ENCODE data around the gene TANGO6. TPM values are rescaled to one million over a fixed set of nuclear protein-coding genes. Genes with fewer than 3 reads are reported as not detected.
"Not testable (repeated sequence)": the region's sequence is repeated elsewhere in the genome, so short reads cannot be mapped to it uniquely, and the experiment has no call there.

Gene TANGO6
- total and polyA plus RNA-seq, 3 experiments from 2014 or later, result 19.5 to 30.3 (median 28.9) TPM

DNA sequence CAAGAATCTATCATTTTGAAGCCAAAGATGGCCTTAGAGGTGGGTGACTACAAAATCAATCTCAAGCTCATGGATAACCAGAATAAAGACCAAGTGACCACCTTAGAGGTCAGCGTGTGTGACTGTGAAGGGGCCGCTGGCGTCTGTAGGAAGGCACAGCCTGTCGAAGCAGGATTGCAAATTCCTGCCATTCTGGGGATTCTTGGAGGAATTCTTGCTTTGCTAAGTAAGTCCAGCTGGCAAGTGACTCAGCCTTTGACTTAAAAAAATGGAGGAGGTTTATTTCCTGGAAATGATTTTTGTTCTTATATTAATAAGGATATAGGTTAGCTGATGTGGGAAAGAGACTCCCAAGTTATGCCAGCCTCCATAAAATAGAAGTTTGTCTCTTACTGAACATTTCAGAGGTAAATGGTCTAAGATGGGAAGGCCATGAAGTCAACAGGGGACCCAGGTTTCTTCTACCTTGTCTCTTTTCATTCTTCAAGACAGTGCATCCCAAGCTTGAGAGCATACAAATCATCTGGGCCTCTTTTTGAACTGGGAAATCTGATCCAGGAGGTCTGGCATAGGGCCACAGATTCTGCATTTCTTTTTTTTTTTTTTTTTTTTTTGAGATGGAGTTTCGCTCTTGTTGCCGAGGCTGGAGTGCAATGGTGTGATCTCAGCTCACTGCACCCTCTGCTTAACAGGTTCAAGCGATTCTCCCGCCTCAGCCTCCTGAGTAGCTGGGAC lies 19.8 kb upstream of the TANGO6 start:
- no peak for DNase-seq
- ChIA-PET CTCF (interaction anchor here (0.6 kb wide), 1 partner anchor 313 kb away, joined by 3 read pairs; no protein-coding TSS in a partner anchor), POLR2A (no interaction called here)
- no peaks in the 10 kb centered on the region for H3K36me3 Mint-ChIP-seq
- no peaks in the 10 kb centered on the region for H3K9me3 Mint-ChIP-seq
- Histone ChIP-seq H3K9me3 (ENCODE audit: low read length) (no peaks in the 10 kb centered on the region), H3K27me3 (ENCODE audit: insufficient read depth, low read length, poor library complexity, severe bottlenecking) (no peaks in the 10 kb centered on the region), H3K36me3 (ENCODE audit: insufficient read depth, low read length) (no peaks in the 10 kb centered on the region), H3K4me3 (ENCODE audit: low read length) (no peak overlapping the region), H3K4me1 (ENCODE audit: insufficient read depth, low read length) (no peaks in the 10 kb centered on the region), H3K27ac (ENCODE audit: low read depth, low read length) (no peak overlapping the region)
- H3K27ac Mint-ChIP-seq, result no peak overlapping the region
- peaks cover 0 to 4% of the 10 kb centered on the region in 2 donors for H3K27me3 Mint-ChIP-seq
- no peaks in the 10 kb centered on the region for H3K4me1 Mint-ChIP-seq
- H3K4me3 Mint-ChIP-seq, result no peak overlapping the region

DNA sequence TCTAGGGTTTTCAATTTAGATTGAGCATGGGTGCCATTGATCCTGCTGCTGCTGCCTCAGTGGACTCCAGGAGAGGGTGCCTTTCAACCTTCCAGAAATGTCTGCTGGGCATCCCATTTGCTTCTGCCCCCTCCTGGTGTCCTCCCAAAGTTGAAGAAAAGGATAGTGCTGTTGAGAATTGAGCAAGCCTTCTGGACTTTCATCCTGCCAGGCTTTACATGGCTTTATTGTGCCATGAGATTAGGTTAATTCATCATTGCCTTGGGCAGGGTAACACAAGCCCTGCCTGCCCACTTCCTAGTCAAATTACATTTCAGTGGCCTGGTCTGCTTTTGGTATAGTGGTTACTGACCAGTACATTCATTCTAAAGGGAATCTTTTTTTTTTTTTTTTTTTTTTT lies 17.9 kb upstream of the TANGO6 start:
- no peak overlapping the region for H3K4me3 Mint-ChIP-seq
- no peak overlapping the region for H3K27ac ChIP-seq (ENCODE audit: low read depth, low read length)
- H3K4me3 ChIP-seq (ENCODE audit: low read length), result no peak overlapping the region
- H3K27me3 Mint-ChIP-seq, result peaks cover 0 to 4% of the 10 kb centered on the region in 2 donors
- CTCF ChIA-PET, result no interaction called here
- H3K9me3 Mint-ChIP-seq, result no peaks in the 10 kb centered on the region
- DNase-seq, result no peak
- no peaks in the 10 kb centered on the region for H3K4me1 Mint-ChIP-seq
- H3K36me3 Mint-ChIP-seq, result no peaks in the 10 kb centered on the region
- H3K36me3 ChIP-seq (ENCODE audit: insufficient read depth, low read length), result no peaks in the 10 kb centered on the region
- POLR2A ChIA-PET, result no interaction called here
- H3K4me1 ChIP-seq (ENCODE audit: insufficient read depth, low read length), result no peaks in the 10 kb centered on the region
- H3K27ac Mint-ChIP-seq, result no peak overlapping the region
- no peaks in the 10 kb centered on the region for H3K9me3 ChIP-seq (ENCODE audit: low read length)
- no peaks in the 10 kb centered on the region for H3K27me3 ChIP-seq (ENCODE audit: insufficient read depth, low read length, poor library complexity, severe bottlenecking)

DNA sequence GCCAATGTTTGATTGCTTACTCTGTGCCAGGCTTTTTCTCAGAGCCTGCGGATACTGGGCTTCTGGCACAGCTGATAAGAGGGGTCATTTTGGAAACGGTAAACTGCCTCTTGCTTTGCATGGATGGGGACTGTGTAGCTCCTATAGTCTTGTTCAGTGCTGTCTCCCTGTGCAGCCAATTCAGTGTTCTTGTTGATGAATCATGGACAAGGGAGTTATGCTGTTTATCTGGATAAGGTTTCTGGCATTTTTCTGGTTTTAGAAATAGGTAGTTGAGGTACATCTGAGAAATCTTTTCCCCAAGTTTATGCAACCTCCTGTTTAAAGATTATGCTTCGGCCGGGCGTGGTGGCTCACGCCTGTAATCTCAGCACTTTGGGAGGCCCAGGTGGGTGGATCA lies 16.7 kb upstream of the TANGO6 start:
- POLR2A ChIA-PET, result no interaction called here
- no peaks in the 10 kb centered on the region for H3K9me3 Mint-ChIP-seq
- no peaks in the 10 kb centered on the region for H3K4me1 Mint-ChIP-seq
- Histone ChIP-seq H3K9me3 (ENCODE audit: low read length) (no peaks in the 10 kb centered on the region), H3K4me3 (ENCODE audit: low read length) (no peak overlapping the region), H3K27ac (ENCODE audit: low read depth, low read length) (no peak overlapping the region), H3K27me3 (ENCODE audit: insufficient read depth, low read length, poor library complexity, severe bottlenecking) (no peaks in the 10 kb centered on the region), H3K36me3 (ENCODE audit: insufficient read depth, low read length) (no peaks in the 10 kb centered on the region), H3K4me1 (ENCODE audit: insufficient read depth, low read length) (no peaks in the 10 kb centered on the region)
- H3K27ac Mint-ChIP-seq, result no peak overlapping the region
- H3K4me3 Mint-ChIP-seq, result no peak overlapping the region
- H3K27me3 Mint-ChIP-seq, result peaks cover 0 to 4% of the 10 kb centered on the region in 2 donors
- no peaks in the 10 kb centered on the region for H3K36me3 Mint-ChIP-seq
- no peak for DNase-seq
- CTCF ChIA-PET, result no interaction called here

DNA sequence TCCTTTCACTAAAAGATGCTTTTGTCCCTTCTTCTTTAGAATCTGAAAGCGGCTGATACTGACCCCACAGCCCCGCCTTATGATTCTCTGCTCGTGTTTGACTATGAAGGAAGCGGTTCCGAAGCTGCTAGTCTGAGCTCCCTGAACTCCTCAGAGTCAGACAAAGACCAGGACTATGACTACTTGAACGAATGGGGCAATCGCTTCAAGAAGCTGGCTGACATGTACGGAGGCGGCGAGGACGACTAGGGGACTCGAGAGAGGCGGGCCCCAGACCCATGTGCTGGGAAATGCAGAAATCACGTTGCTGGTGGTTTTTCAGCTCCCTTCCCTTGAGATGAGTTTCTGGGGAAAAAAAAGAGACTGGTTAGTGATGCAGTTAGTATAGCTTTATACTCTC lies 10.1 kb upstream of the TANGO6 start:
- Histone ChIP-seq H3K36me3 (ENCODE audit: insufficient read depth, low read length) (no peaks in the 10 kb centered on the region), H3K4me1 (ENCODE audit: insufficient read depth, low read length) (no peaks in the 10 kb centered on the region), H3K4me3 (ENCODE audit: low read length) (no peak overlapping the region), H3K9me3 (ENCODE audit: low read length) (no peaks in the 10 kb centered on the region), H3K27ac (ENCODE audit: low read depth, low read length) (no peak overlapping the region), H3K27me3 (ENCODE audit: insufficient read depth, low read length, poor library complexity, severe bottlenecking) (no peaks in the 10 kb centered on the region)
- H3K27me3 Mint-ChIP-seq, result peaks cover 4 to 7% of the 10 kb centered on the region in 2 donors
- no peak overlapping the region for H3K4me3 Mint-ChIP-seq
- H3K4me1 Mint-ChIP-seq, result no peaks in the 10 kb centered on the region
- DNase-seq, result no peak
- no peak overlapping the region for H3K27ac Mint-ChIP-seq
- no peaks in the 10 kb centered on the region for H3K9me3 Mint-ChIP-seq
- ChIA-PET CTCF (no interaction called here), POLR2A (no interaction called here)
- no peaks in the 10 kb centered on the region for H3K36me3 Mint-ChIP-seq

DNA sequence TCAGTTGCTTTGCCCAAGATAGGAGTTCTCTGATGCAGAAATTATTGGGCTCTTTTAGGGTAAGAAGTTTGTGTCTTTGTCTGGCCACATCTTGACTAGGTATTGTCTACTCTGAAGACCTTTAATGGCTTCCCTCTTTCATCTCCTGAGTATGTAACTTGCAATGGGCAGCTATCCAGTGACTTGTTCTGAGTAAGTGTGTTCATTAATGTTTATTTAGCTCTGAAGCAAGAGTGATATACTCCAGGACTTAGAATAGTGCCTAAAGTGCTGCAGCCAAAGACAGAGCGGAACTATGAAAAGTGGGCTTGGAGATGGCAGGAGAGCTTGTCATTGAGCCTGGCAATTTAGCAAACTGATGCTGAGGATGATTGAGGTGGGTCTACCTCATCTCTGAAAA lies 8.8 kb upstream of the TANGO6 start:
- no peaks in the 10 kb centered on the region for H3K9me3 ChIP-seq (ENCODE audit: low read length)
- H3K4me3 Mint-ChIP-seq, result no peak overlapping the region
- no peaks in the 10 kb centered on the region for H3K9me3 Mint-ChIP-seq
- H3K4me1 Mint-ChIP-seq, result no peaks in the 10 kb centered on the region
- POLR2A ChIA-PET, result no interaction called here
- no peak for DNase-seq
- H3K36me3 ChIP-seq (ENCODE audit: insufficient read depth, low read length), result no peaks in the 10 kb centered on the region
- H3K27ac Mint-ChIP-seq, result no peak overlapping the region
- H3K27ac ChIP-seq (ENCODE audit: low read depth, low read length), result no peak overlapping the region
- H3K4me3 ChIP-seq (ENCODE audit: low read length), result no peak overlapping the region
- peaks cover 4 to 7% of the 10 kb centered on the region in 2 donors for H3K27me3 Mint-ChIP-seq
- H3K36me3 Mint-ChIP-seq, result no peaks in the 10 kb centered on the region
- H3K4me1 ChIP-seq (ENCODE audit: insufficient read depth, low read length), result no peaks in the 10 kb centered on the region
- no peaks in the 10 kb centered on the region for H3K27me3 ChIP-seq (ENCODE audit: insufficient read depth, low read length, poor library complexity, severe bottlenecking)
- CTCF ChIA-PET, result interaction anchor here (1.1 to 1.5 kb wide), 2 partner anchors 12 to 55 kb away, joined by 3 read pairs; no protein-coding TSS in a partner anchor

DNA sequence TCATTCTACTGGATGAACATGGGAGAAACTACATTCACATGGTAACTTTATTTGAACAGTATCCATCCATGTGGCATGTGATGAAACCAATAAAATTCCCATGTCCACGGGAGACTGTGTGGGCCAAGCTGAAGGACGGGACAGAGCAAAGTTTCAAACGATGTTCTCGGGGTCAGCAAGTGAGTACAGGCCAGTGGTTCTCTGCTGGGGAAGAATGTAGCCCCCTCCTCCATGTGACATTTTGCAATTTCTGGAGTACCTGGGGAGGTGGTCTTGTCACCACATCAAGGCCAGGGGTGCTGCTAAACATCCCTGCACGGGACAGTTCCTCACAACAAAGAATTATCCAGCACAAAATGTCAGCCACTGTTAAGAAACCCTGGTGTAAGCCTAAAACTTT lies 7.4 kb upstream of the TANGO6 start:
- Mint-ChIP-seq H3K27ac (no peak overlapping the region), H3K4me1 (no peaks in the 10 kb centered on the region), H3K4me3 (no peak overlapping the region), H3K9me3 (no peaks in the 10 kb centered on the region), H3K36me3 (no peaks in the 10 kb centered on the region), H3K27me3 (peaks cover 4 to 7% of the 10 kb centered on the region in 2 donors)
- CTCF ChIA-PET, result no interaction called here
- H3K4me1 ChIP-seq (ENCODE audit: insufficient read depth, low read length), result no peaks in the 10 kb centered on the region
- no peaks in the 10 kb centered on the region for H3K36me3 ChIP-seq (ENCODE audit: insufficient read depth, low read length)
- POLR2A ChIA-PET, result no interaction called here
- H3K9me3 ChIP-seq (ENCODE audit: low read length), result no peaks in the 10 kb centered on the region
- no peak for DNase-seq
- no peaks in the 10 kb centered on the region for H3K27me3 ChIP-seq (ENCODE audit: insufficient read depth, low read length, poor library complexity, severe bottlenecking)
- H3K27ac ChIP-seq (ENCODE audit: low read depth, low read length), result no peak overlapping the region
- no peak overlapping the region for H3K4me3 ChIP-seq (ENCODE audit: low read length)

DNA sequence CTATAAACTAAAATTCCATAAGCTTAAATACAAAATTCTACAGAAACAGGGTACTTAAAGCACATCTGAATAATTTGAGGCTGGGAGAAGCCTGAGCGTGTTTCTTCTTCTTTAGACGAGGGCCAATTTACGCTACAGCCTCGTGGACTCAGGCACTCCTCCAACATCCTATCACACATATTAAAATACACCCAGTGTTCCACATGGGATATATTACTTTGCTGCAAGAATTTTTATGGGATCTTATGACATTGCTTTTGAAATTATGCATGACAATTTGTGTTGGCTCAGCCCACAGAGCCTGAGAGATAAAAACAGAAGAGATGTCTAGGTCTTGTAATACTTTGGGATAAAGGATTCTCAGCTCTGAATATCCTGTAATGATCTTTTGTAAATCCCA lies 3.5 kb upstream of the TANGO6 start:
- Mint-ChIP-seq H3K27ac (no peak overlapping the region), H3K27me3 (peaks cover 0 to 4% of the 10 kb centered on the region in 2 donors), H3K4me3 (peak overlapping the region in 1 of 7 donors; percentile 64), H3K9me3 (no peaks in the 10 kb centered on the region), H3K4me1 (peaks cover 12 to 16% (median 15%) of the 10 kb centered on the region in 3 donors), H3K36me3 (peaks cover 0 to 7% (median 0%) of the 10 kb centered on the region in 3 donors)
- Histone ChIP-seq H3K27me3 (ENCODE audit: insufficient read depth, low read length, poor library complexity, severe bottlenecking) (no peaks in the 10 kb centered on the region), H3K9me3 (ENCODE audit: low read length) (no peaks in the 10 kb centered on the region), H3K4me1 (ENCODE audit: insufficient read depth, low read length) (peaks cover 11% of the 10 kb centered on the region), H3K4me3 (ENCODE audit: low read length) (no peak overlapping the region), H3K27ac (ENCODE audit: low read depth, low read length) (no peak overlapping the region), H3K36me3 (ENCODE audit: insufficient read depth, low read length) (no peaks in the 10 kb centered on the region)
- ChIA-PET CTCF (no interaction called here), POLR2A (no interaction called here)
- DNase-seq, result no peak

DNA sequence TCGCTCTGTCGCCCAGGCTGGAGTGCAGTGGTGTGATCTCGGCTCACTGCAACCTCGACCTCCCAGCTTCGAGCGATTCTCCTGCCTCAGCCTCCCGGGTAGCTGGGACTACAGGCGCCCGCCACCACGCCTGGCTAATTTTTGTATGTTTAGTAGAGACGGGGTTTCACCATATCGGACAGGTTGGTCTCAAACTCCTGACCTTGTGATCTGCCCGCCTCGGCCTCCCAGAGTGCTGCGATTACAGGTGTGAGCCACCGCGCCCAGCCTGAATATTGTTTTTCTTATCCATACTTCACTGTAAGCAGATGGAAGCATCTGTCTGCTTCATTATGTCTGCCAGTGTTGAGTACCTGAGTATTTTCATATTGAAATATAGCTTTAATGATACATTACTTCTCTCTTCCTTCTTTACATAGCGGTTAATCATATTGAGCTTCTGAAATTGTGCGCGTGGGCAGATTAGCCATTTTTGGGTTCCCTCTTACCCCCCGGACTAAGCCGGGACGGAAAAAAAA lies 308 bp upstream of the TANGO6 start:
- CTCF ChIA-PET, result interaction anchor here (0.8 to 3.4 kb wide), 4 partner anchors 280 to 322 kb away, joined by 3 to 12 read pairs (median 4); no protein-coding TSS in a partner anchor
- Histone ChIP-seq H3K27ac (ENCODE audit: low read depth, low read length) (peak overlapping the region; percentile 82), H3K4me3 (ENCODE audit: low read length) (peak overlapping the region; percentile 91)

More for the DNA sequence above, 308 bp upstream of the TANGO6 start:
- H3K27me3 ChIP-seq (ENCODE audit: insufficient read depth, low read length, poor library complexity, severe bottlenecking); H3K9me3 ChIP-seq (ENCODE audit: low read length); H3K27me3 Mint-ChIP-seq; DNase-seq; H3K36me3 ChIP-seq (ENCODE audit: insufficient read depth, low read length); H3K9me3 Mint-ChIP-seq: not testable (repeated sequence)
- Mint-ChIP-seq H3K27ac (peak overlapping the region; percentile 32 to 98 (median 91)), H3K4me1 (peaks cover 26 to 35% (median 35%) of the 10 kb centered on the region in 3 donors), H3K36me3 (peaks cover 0 to 12% (median 4%) of the 10 kb centered on the region in 3 donors), H3K4me3 (peak overlapping the region; percentile 77 to 98 (median 85))
- POLR2A ChIA-PET, result interaction anchor here (0.6 kb wide), 1 partner anchor 145 kb away, joined by 3 read pairs; no protein-coding TSS in a partner anchor
- peaks cover 20% of the 10 kb centered on the region for H3K4me1 ChIP-seq (ENCODE audit: insufficient read depth, low read length)
